Panc1 (cell line): ENCODE data around the gene CPPED1. TPM values are rescaled to one million over a fixed set of nuclear protein-coding genes. Genes with fewer than 3 reads are reported as not detected.

Source experiments
- ATAC-seq: fragments of 200-7000 bp; cut with Tn5 transposase; 2 replicates; pipeline ENCODE4 v1.9.1; 2020; ENCODE audit warnings: mild to moderate bottlenecking, moderate library complexity
- BruUV-seq: library from RNA; stranded (reverse); fragments of 400-500 nt; replicated peaks from 2 replicates; lab custom pipeline; 2021; lab: Mats Ljungman, UMichigan
- CTCF ChIA-PET: fragments of 300-600 bp; sonication (Branson Sonifier 250); formaldehyde crosslinking; loops from one replicate; lab custom pipeline; 2022; ENCODE audit warnings: antibody characterized with exemption; lab: Charles Lee
- POLR2A ChIA-PET: fragments of 300-600 bp; sonication (Branson Sonifier 250); formaldehyde crosslinking; loops from one replicate; lab custom pipeline; 2022; ENCODE audit warnings: antibody characterized with exemption; lab: Charles Lee
- DNase-seq: peaks from one replicate; pipeline ENCODE4 v3.0.0-alpha.2; 2010; ENCODE audit warnings: low read depth, low spot score
- H3K27ac ChIP-seq: 2 replicates; pipeline ENCODE4 v1.5.1; 2011; ENCODE audit warnings: mild to moderate bottlenecking, low read length, inconsistent platforms
- H3K27me3 ChIP-seq: fragments of 200-500 bp; sonication (Bioruptor generic); 2 replicates; pipeline ENCODE4 v1.6.0; 2014; ENCODE audit warnings: low read length, inconsistent platforms; ENCODE audit not compliant: control insufficient read depth, insufficient read depth
- H3K36me3 ChIP-seq: fragments of 200-500 bp; sonication (Bioruptor generic); 2 replicates; pipeline ENCODE4 v1.5.1; 2014; ENCODE audit warnings: inconsistent platforms, mild to moderate bottlenecking, low read length, moderate library complexity; ENCODE audit not compliant: control insufficient read depth, insufficient read depth
- H3K4me1 ChIP-seq: 2 replicates; pipeline ENCODE4 v1.5.1; 2011; ENCODE audit warnings: inconsistent platforms, mild to moderate bottlenecking, low read length, moderate library complexity; ENCODE audit not compliant: control insufficient read depth, insufficient read depth
- H3K4me3 ChIP-seq, 2 experiments: 2 replicates each; pipeline ENCODE4 v1.5.1; 2011 to 2012; ENCODE audit warnings: low read depth in 2 of 2, low read length in 2 of 2, mild to moderate bottlenecking in 2 of 2, inconsistent platforms in 1 of 2, moderate library complexity in 1 of 2
- H3K9me3 ChIP-seq: fragments of 200-500 bp; sonication (Bioruptor generic); 2 replicates; pipeline ENCODE4 v1.5.1; 2014; ENCODE audit warnings: low read depth, mild to moderate bottlenecking, inconsistent platforms, low read length, moderate library complexity; ENCODE audit not compliant: control insufficient read depth, insufficient read depth
- POLR2AphosphoS5 ChIP-seq: IDR thresholded peaks from 2 replicates; pipeline ENCODE4 v1.6.1; 2012; ENCODE audit warnings: mild to moderate bottlenecking, low read depth, low read length, moderate library complexity
- SIN3A ChIP-seq: IDR thresholded peaks from 2 replicates; pipeline ENCODE4 v1.6.1; 2012; ENCODE audit warnings: low read depth, mild to moderate bottlenecking, low read length, moderate library complexity, borderline replicate concordance; ENCODE audit not compliant: insufficient read depth
- TCF7L2 ChIP-seq: IDR thresholded peaks from 2 replicates; pipeline ENCODE4 v1.6.1; 2011; ENCODE audit warnings: mild to moderate bottlenecking, low read depth, low read length, inconsistent platforms
- in situ Hi-C: cut with HindIII; loops from 2 replicates; pipeline ENCODE4 v1.10.0; 2016; ENCODE audit warnings: low sequenced_read_pairs, low pct_unique_long_range_greater_than_20kb
- intact Hi-C: fragments of 100-400 bp; cut with micrococcal nuclease; formaldehyde crosslinking; loops from one replicate; pipeline ENCODE4 v1.10.0; 2022; ENCODE audit not compliant: unreplicated experiment
- total RNA-seq: library from RNA; stranded (reverse); gene quantifications from one replicate; pipeline ENCODE4 v1.2.1, GENCODE V29; 2021; ENCODE audit not compliant: unreplicated experiment
- TF ChIP-seq, protein P1 (sequence below): fragments of 450-650 bp; IDR thresholded peaks from 2 replicates; pipeline ENCODE4 v1.5.1; 2017; ENCODE audit warnings: mild to moderate bottlenecking
- TF ChIP-seq, protein P2 (sequence below), 2 experiments: IDR thresholded peaks; 2 replicates each; pipeline ENCODE4 v1.6.1; 2011 to 2012; ENCODE audit warnings: low read depth in 2 of 2, control low read depth in 1 of 2, low read length in 1 of 2, mild to moderate bottlenecking in 1 of 2, moderate library complexity in 1 of 2; ENCODE audit not compliant: insufficient read depth in 1 of 2

The CPPED1 gene
- total RNA-seq, 1 experiment from 2014 or later = 12.5 TPM

DNA sequence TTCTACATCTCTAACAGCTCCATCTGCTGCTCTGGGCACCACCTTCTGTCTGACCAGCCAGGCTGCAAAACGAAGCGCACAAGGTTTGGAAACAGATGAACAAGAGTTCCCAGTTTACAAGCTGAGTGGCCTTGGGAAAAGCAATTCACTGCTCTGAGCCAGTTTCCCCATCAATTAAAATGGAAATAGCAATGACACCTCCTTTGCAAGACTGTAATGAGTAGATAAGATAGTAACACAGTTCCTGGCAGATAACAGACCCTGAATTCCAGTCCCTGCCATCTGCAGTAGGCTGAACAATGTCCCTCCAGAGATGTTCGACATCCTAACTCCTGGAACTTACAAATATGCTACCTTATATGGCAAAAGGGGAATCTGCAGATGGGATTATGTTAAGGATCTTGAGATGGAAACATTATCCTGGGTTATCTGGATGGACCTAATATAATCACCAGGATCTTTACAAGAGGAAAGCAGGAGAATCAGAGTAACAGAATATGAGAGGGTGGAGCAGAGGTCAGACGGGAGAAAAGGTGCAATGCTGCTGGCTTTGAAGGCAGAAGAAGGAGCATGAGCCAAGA is 27.9 kb downstream of the CPPED1 start:
- Histone ChIP-seq H3K27ac (no peak overlapping the region), H3K4me3 (no peak overlapping the region), H3K36me3 (no peaks in the 10 kb centered on the region), H3K9me3 (no peaks in the 10 kb centered on the region), H3K4me1 (no peaks in the 10 kb centered on the region), H3K27me3 (no peaks in the 10 kb centered on the region)
- CTCF ChIA-PET = no interaction called here
- no TSS peak for BruUV-seq
- TF ChIP-seq TCF7L2 (no peak), POLR2AphosphoS5 (no peak)
- no peak for ATAC-seq
- intact Hi-C loops = no loop called here
- DNase-seq = no peak
- in situ Hi-C loops = no loop called here
- POLR2A ChIA-PET = no interaction called here

DNA sequence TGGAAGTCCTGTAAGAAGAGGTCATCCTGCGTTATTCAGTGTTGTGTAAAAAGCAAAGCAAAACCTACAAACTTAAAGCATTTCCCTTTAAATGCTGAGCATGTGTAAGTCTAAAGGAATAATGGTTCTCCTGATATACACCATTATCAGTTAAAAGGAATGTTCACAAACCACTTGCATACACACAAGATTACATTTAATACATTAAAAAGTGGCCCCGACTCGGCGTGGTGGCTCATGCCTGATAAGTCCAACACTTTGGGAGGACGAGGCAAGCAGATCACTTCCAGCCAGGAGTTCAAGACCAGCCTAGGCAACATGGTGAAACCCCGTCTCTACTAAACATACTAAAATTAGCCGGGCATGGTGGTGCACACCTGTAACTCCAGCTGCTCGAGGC is 30.5 kb downstream of the CPPED1 start:
- BruUV-seq = no TSS peak
- CTCF ChIA-PET = no interaction called here

More for the DNA sequence above, 30.5 kb downstream of the CPPED1 start:
- in situ Hi-C loops = no loop called here
- ATAC-seq (no peak), DNase-seq (no peak)
- H3K27ac ChIP-seq = no peak overlapping the region
- no peak for TF ChIP-seq TCF7L2
- TF ChIP-seq, protein P1, sequence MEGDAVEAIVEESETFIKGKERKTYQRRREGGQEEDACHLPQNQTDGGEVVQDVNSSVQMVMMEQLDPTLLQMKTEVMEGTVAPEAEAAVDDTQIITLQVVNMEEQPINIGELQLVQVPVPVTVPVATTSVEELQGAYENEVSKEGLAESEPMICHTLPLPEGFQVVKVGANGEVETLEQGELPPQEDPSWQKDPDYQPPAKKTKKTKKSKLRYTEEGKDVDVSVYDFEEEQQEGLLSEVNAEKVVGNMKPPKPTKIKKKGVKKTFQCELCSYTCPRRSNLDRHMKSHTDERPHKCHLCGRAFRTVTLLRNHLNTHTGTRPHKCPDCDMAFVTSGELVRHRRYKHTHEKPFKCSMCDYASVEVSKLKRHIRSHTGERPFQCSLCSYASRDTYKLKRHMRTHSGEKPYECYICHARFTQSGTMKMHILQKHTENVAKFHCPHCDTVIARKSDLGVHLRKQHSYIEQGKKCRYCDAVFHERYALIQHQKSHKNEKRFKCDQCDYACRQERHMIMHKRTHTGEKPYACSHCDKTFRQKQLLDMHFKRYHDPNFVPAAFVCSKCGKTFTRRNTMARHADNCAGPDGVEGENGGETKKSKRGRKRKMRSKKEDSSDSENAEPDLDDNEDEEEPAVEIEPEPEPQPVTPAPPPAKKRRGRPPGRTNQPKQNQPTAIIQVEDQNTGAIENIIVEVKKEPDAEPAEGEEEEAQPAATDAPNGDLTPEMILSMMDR = no peak
- TF ChIP-seq SIN3A = no peak
- TF ChIP-seq POLR2AphosphoS5 = no peak
- TF ChIP-seq, protein P2, sequence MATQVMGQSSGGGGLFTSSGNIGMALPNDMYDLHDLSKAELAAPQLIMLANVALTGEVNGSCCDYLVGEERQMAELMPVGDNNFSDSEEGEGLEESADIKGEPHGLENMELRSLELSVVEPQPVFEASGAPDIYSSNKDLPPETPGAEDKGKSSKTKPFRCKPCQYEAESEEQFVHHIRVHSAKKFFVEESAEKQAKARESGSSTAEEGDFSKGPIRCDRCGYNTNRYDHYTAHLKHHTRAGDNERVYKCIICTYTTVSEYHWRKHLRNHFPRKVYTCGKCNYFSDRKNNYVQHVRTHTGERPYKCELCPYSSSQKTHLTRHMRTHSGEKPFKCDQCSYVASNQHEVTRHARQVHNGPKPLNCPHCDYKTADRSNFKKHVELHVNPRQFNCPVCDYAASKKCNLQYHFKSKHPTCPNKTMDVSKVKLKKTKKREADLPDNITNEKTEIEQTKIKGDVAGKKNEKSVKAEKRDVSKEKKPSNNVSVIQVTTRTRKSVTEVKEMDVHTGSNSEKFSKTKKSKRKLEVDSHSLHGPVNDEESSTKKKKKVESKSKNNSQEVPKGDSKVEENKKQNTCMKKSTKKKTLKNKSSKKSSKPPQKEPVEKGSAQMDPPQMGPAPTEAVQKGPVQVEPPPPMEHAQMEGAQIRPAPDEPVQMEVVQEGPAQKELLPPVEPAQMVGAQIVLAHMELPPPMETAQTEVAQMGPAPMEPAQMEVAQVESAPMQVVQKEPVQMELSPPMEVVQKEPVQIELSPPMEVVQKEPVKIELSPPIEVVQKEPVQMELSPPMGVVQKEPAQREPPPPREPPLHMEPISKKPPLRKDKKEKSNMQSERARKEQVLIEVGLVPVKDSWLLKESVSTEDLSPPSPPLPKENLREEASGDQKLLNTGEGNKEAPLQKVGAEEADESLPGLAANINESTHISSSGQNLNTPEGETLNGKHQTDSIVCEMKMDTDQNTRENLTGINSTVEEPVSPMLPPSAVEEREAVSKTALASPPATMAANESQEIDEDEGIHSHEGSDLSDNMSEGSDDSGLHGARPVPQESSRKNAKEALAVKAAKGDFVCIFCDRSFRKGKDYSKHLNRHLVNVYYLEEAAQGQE (IDR thresholded peaks at IDR 0.05; ENCODE audit: insufficient read depth in 1 of 2, low read depth in 2 of 2, low read length in 1 of 2) = no peak
- no peaks in the 10 kb centered on the region for H3K4me1 ChIP-seq
- no peaks in the 10 kb centered on the region for H3K9me3 ChIP-seq
- H3K4me3 ChIP-seq = no peak overlapping the region
- H3K36me3 ChIP-seq = no peaks in the 10 kb centered on the region
- POLR2A ChIA-PET = no interaction called here
- no peaks in the 10 kb centered on the region for H3K27me3 ChIP-seq
- intact Hi-C loops = no loop called here
